Mucosa of rectum (tissue), 2 donors: ENCODE results near the gene ARL4A.
A peak's percentile ranks its signal among the peaks of the same experiment; 100 is the strongest.
"Not testable (repeated sequence)": the region's sequence is repeated elsewhere in the genome, so short reads cannot be mapped to it uniquely, and the experiment has no call there.

Source experiments
- H3K27ac ChIP-seq, 2 donors: one replicate each; pipeline ENCODE4 v1.7.0; 2013; ENCODE audit warnings: inconsistent platforms in 2 of 2, low read depth in 2 of 2, low read length in 2 of 2
- H3K27me3 ChIP-seq, 2 donors: one replicate each; pipeline ENCODE4 v1.7.0; 2013; ENCODE audit warnings: low read length in 2 of 2; ENCODE audit not compliant: control insufficient read depth in 2 of 2, insufficient read depth in 2 of 2
- H3K36me3 ChIP-seq, 2 donors: one replicate each; pipeline ENCODE4 v1.7.0; 2013; ENCODE audit warnings: low read length in 2 of 2; ENCODE audit not compliant: control insufficient read depth in 2 of 2, insufficient read depth in 2 of 2
- H3K4me1 ChIP-seq, 2 donors: one replicate each; pipeline ENCODE4 v1.7.0; 2013; ENCODE audit warnings: low read length in 2 of 2, mild to moderate bottlenecking in 1 of 2; ENCODE audit not compliant: control insufficient read depth in 2 of 2, insufficient read depth in 2 of 2
- H3K4me3 ChIP-seq, 2 donors: one replicate each; pipeline ENCODE4 v1.7.0; 2013; ENCODE audit warnings: low read length in 2 of 2
- H3K9ac ChIP-seq, 2 donors: one replicate each; pipeline ENCODE4 v1.7.0; 2013; ENCODE audit warnings: low read length in 2 of 2, low read depth in 1 of 2, mild to moderate bottlenecking in 1 of 2
- H3K9me3 ChIP-seq, 2 donors: one replicate each; pipeline ENCODE4 v1.7.0; 2013; ENCODE audit warnings: low read length in 2 of 2; ENCODE audit not compliant: control insufficient read depth in 2 of 2
- donor health status: healthy.
- donor health status: Normal muscosa, but diverticular disease.

Gene ARL4A

GRCh38 chr7:12661581-12661980, 25.9 kb upstream of the ARL4A start:
- Histone ChIP-seq H3K27ac (no peak overlapping the region), H3K4me1 (no peaks in the 10 kb centered on the region), H3K36me3 (no peaks in the 10 kb centered on the region), H3K9me3 (no peaks in the 10 kb centered on the region), H3K4me3 (no peak overlapping the region), H3K27me3 (no peaks in the 10 kb centered on the region), H3K9ac (no peak overlapping the region)

GRCh38 chr7:12670000-12670729, 17.3 kb upstream of the ARL4A start:
- no peak overlapping the region for H3K9ac ChIP-seq
- no peaks in the 10 kb centered on the region for H3K36me3 ChIP-seq
- no peaks in the 10 kb centered on the region for H3K4me1 ChIP-seq
- no peak overlapping the region for H3K27ac ChIP-seq
- no peak overlapping the region for H3K4me3 ChIP-seq
- no peaks in the 10 kb centered on the region for H3K27me3 ChIP-seq
- no peaks in the 10 kb centered on the region for H3K9me3 ChIP-seq

GRCh38 chr7:12670743-12671520, 16.5 kb upstream of the ARL4A start:
- no peaks in the 10 kb centered on the region for H3K9me3 ChIP-seq
- H3K36me3 ChIP-seq, result no peaks in the 10 kb centered on the region
- H3K4me3 ChIP-seq, result no peak overlapping the region
- H3K27me3 ChIP-seq, result no peaks in the 10 kb centered on the region
- H3K9ac ChIP-seq, result no peak overlapping the region
- no peaks in the 10 kb centered on the region for H3K4me1 ChIP-seq
- H3K27ac ChIP-seq, result peak overlapping the region in 1 of 2 donors; percentile 15

- not testable (repeated sequence) for H3K4me1 ChIP-seq, H3K27me3 ChIP-seq, H3K27ac ChIP-seq, H3K9ac ChIP-seq, H3K9me3 ChIP-seq, H3K4me3 ChIP-seq, H3K36me3 ChIP-seq
Measured at GRCh38 chr7:12673436-12673835, 14.0 kb upstream of the ARL4A start.

- Histone ChIP-seq H3K9ac (no peak overlapping the region), H3K36me3 (no peaks in the 10 kb centered on the region), H3K27ac (no peak overlapping the region), H3K27me3 (no peaks in the 10 kb centered on the region), H3K9me3 (no peaks in the 10 kb centered on the region), H3K4me3 (no peak overlapping the region), H3K4me1 (no peaks in the 10 kb centered on the region)
Measured at GRCh38 chr7:12674053-12674452, 13.4 kb upstream of the ARL4A start.

GRCh38 chr7:12674861-12675260, 12.6 kb upstream of the ARL4A start:
- Histone ChIP-seq H3K4me3 (no peak overlapping the region), H3K27me3 (no peaks in the 10 kb centered on the region), H3K9ac (no peak overlapping the region), H3K27ac (no peak overlapping the region), H3K36me3 (no peaks in the 10 kb centered on the region), H3K4me1 (no peaks in the 10 kb centered on the region), H3K9me3 (no peaks in the 10 kb centered on the region)

- peaks cover 0 to under 1% of the 10 kb centered on the region in 2 donors for H3K4me1 ChIP-seq
- no peaks in the 10 kb centered on the region for H3K9me3 ChIP-seq
- no peak overlapping the region for H3K4me3 ChIP-seq
- H3K36me3 ChIP-seq, result no peaks in the 10 kb centered on the region
- no peak overlapping the region for H3K27ac ChIP-seq
- no peak overlapping the region for H3K9ac ChIP-seq
- no peaks in the 10 kb centered on the region for H3K27me3 ChIP-seq
Measured at GRCh38 chr7:12683678-12684585, 3.5 kb upstream of the ARL4A start.

GRCh38 chr7:12684733-12685132, 2.7 kb upstream of the ARL4A start:
- H3K36me3 ChIP-seq, result no peaks in the 10 kb centered on the region
- H3K4me1 ChIP-seq, result peaks cover 0 to 3% of the 10 kb centered on the region in 2 donors
- no peaks in the 10 kb centered on the region for H3K27me3 ChIP-seq
- no peak overlapping the region for H3K9ac ChIP-seq
- no peak overlapping the region for H3K27ac ChIP-seq
- H3K4me3 ChIP-seq, result no peak overlapping the region
- no peaks in the 10 kb centered on the region for H3K9me3 ChIP-seq

GRCh38 chr7:12685550-12685949, 1.9 kb upstream of the ARL4A start:
- Histone ChIP-seq H3K9ac (no peak overlapping the region), H3K4me1 (peaks cover 0 to 3% of the 10 kb centered on the region in 2 donors), H3K9me3 (no peaks in the 10 kb centered on the region), H3K27ac (peak overlapping the region in 1 of 2 donors; percentile 93), H3K36me3 (no peaks in the 10 kb centered on the region), H3K4me3 (no peak overlapping the region), H3K27me3 (no peaks in the 10 kb centered on the region)
